Muscle layer of colon (tissue), 2 donors: ENCODE results near the gene C17orf75.
A peak's percentile ranks its signal among the peaks of the same experiment; 100 is the strongest.
"Not testable (repeated sequence)": the region's sequence is repeated elsewhere in the genome, so short reads cannot be mapped to it uniquely, and the experiment has no call there.

Experiments
- H3K27ac ChIP-seq: one replicate; pipeline ENCODE4 v1.7.0; 2013; ENCODE audit warnings: low read depth, mild to moderate bottlenecking, low read length, moderate library complexity
- H3K27me3 ChIP-seq, 2 donors: one replicate each; pipeline ENCODE4 v1.7.0; 2013; ENCODE audit warnings: low read length in 2 of 2, mild to moderate bottlenecking in 2 of 2; ENCODE audit not compliant: insufficient read depth in 2 of 2, control insufficient read depth in 1 of 2
- H3K36me3 ChIP-seq: one replicate; pipeline ENCODE4 v1.7.0; 2013; ENCODE audit warnings: mild to moderate bottlenecking, low read length; ENCODE audit not compliant: insufficient read depth
- H3K4me1 ChIP-seq: one replicate; pipeline ENCODE4 v1.7.0; 2013; ENCODE audit warnings: mild to moderate bottlenecking, low read length; ENCODE audit not compliant: insufficient read depth
- H3K4me3 ChIP-seq, 2 donors: one replicate each; pipeline ENCODE4 v1.7.0; 2013; ENCODE audit warnings: low read length in 2 of 2, low read depth in 1 of 2, mild to moderate bottlenecking in 1 of 2, moderate library complexity in 1 of 2
- H3K9ac ChIP-seq: one replicate; pipeline ENCODE4 v1.7.0; 2013; ENCODE audit warnings: low read length
- H3K9me3 ChIP-seq: one replicate; pipeline ENCODE4 v1.7.0; 2013; ENCODE audit warnings: mild to moderate bottlenecking, low read length
- donor health status: abdominal sarcoma.
- donor health status: Adenocarcinoma of cecum.

Gene C17orf75

DNA sequence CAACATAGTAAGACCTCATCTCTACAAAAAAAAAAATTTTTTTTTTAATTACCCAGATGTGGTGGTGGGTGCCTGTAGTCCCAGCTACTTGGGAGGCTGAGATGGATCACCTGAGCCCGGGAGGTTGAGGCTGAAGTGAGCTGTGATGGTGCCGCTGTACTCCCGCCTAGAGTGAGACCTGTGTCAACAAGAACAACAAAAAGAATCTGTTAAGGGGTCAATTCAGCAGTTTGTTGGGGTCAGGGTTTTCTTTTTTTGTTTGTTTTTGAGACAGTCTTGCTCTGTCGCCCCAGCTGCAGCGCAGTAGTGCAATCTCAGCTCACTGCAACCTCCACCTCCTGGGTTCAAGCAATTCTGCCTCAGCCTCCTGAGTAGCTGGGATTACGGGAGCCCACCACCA, 21.9 kb downstream of the C17orf75 start:
- not testable (repeated sequence) for H3K27me3 ChIP-seq, H3K9me3 ChIP-seq, H3K9ac ChIP-seq, H3K4me1 ChIP-seq, H3K27ac ChIP-seq, H3K4me3 ChIP-seq, H3K36me3 ChIP-seq

DNA sequence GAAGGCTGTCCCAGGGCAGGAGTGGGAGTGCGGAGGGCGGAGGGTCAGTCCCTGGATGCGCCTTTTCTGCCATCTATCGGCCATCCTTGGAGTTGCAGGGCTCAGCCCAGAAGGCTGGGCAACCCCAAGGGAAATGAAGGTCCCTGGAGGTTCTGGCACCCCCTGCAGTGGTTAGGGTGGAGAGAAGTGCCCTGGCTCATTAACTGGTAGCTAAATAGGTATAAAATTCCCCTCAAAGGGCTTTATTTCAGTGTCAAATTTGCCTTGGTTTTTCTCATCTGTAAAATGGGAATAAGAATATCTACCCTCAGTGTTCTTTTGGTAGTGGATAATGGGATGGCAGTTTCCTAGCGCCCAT, 22.4 kb downstream of the C17orf75 start:
- H3K27ac ChIP-seq = no peak overlapping the region
- no peak overlapping the region for H3K4me3 ChIP-seq
- no peaks in the 10 kb centered on the region for H3K27me3 ChIP-seq
- no peaks in the 10 kb centered on the region for H3K36me3 ChIP-seq
- H3K9ac ChIP-seq = no peak overlapping the region
- H3K4me1 ChIP-seq = no peaks in the 10 kb centered on the region
- no peaks in the 10 kb centered on the region for H3K9me3 ChIP-seq

DNA sequence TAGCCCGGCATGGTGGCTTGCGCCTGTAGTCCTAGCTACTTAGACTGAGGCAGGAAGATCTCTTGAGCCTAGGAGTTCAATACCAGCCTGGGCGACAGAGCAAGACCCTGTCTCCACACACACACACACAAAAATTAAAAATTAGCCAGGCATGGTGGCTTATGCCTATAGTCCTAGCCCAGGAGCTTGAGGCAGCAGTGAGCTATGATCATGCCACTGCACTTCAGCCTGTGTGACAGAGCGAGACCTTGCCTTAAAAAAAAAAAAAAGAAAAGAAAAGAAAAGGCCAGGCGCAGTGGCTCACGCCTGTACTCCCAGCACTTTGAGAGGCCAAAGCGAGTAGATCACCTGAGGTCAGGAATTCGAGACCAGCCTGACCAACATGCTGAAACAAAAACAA, 23.9 kb downstream of the C17orf75 start:
- no peaks in the 10 kb centered on the region for H3K4me1 ChIP-seq
- no peak overlapping the region for H3K27ac ChIP-seq
- no peaks in the 10 kb centered on the region for H3K9me3 ChIP-seq
- no peak overlapping the region for H3K9ac ChIP-seq
- no peaks in the 10 kb centered on the region for H3K36me3 ChIP-seq
- H3K4me3 ChIP-seq = no peak overlapping the region
- no peaks in the 10 kb centered on the region for H3K27me3 ChIP-seq

DNA sequence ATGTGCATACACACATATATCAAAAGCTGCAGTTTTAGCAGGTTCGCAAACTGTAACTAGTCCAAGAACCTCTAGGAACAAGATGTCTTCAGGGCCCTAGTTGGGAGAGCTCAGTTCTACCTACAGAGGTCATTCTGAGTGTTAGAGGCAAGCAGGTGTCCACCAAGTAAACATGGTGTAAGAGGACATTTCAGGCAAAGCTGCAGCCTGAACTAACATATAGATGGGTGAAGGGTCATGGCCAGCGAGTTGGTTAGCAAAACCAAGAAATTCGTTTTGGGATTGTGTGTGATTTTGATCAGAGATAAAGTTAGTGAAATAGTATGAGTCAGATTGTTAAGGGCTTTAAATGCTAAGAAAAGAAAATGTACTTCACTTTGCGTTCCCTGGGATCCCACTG, 24.6 kb downstream of the C17orf75 start:
- Histone ChIP-seq H3K27me3 (no peaks in the 10 kb centered on the region), H3K4me1 (no peaks in the 10 kb centered on the region)

DNA sequence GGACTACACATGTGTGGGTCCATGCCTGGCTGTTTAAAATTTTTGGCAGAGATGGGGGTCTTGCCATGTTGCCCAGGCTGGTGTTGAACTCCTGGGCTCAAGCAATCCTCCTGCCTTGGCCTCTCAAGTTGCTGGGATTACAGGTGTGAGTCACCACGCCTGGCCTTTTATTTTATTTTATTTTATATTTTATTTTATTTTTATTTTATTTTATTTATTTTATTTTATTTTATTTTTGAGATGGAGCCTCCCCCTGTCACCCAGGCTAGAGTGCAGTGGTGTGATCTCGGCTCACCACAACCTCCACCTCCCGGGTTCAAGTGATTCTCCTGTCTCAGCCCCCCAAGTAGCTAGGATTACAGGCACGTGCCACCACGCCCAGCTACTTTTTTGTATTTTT, 25.3 kb downstream of the C17orf75 start:
- not testable (repeated sequence) for H3K9ac ChIP-seq, H3K27ac ChIP-seq, H3K9me3 ChIP-seq, H3K27me3 ChIP-seq, H3K4me1 ChIP-seq, H3K36me3 ChIP-seq, H3K4me3 ChIP-seq

More for the DNA sequence above, 24.6 kb downstream of the C17orf75 start:
- H3K36me3 ChIP-seq = no peaks in the 10 kb centered on the region
- H3K27ac ChIP-seq = no peak overlapping the region
- no peaks in the 10 kb centered on the region for H3K9me3 ChIP-seq
- no peak overlapping the region for H3K9ac ChIP-seq
- no peak overlapping the region for H3K4me3 ChIP-seq

DNA sequence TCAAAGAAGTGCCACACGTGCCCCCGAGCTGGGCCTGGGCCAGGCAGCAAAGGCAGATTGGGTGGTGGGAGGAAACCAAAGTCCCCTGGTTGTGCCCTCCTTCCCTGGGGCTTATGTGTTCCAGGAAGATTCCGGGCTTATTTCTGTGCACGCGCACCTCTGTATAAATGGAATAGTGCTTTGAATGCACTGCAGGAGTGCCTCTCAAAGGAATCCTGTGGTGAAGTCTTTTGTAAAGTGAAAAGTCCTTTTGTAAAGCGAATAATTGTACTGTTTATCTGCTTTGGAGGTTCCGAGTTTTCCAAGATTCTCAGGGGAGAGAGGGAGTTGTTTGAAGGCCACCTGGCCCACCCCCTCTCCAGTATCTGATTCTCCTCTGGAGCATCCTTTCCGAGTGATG, 26.8 kb downstream of the C17orf75 start:
- Histone ChIP-seq H3K9ac (no peak overlapping the region), H3K27ac (no peak overlapping the region), H3K4me3 (no peak overlapping the region), H3K27me3 (no peaks in the 10 kb centered on the region), H3K9me3 (no peaks in the 10 kb centered on the region), H3K4me1 (no peaks in the 10 kb centered on the region), H3K36me3 (no peaks in the 10 kb centered on the region)

DNA sequence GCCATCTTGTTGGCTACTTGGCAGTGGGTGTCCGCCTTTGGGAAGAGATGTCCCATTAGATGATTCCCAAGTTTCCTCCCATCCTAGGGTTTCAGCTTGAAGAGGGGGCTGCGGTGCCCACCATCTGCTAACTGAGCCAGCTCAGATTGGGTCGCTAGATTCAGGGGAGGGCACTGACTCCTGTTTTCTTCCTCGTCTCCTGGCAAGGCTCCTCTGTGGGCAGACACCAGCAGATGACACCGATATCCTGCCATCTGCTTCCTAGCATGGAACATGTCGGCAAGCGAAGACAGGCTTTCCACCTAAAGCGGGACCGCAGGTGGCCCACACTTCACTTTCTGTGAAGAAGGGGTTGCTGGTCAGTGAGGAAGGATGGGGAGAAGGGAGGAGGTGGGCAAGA, 27.3 kb downstream of the C17orf75 start:
- H3K4me1 ChIP-seq = no peaks in the 10 kb centered on the region
- no peak overlapping the region for H3K27ac ChIP-seq
- H3K36me3 ChIP-seq = no peaks in the 10 kb centered on the region
- no peak overlapping the region for H3K4me3 ChIP-seq
- H3K27me3 ChIP-seq = no peaks in the 10 kb centered on the region
- H3K9ac ChIP-seq = no peak overlapping the region
- H3K9me3 ChIP-seq = no peaks in the 10 kb centered on the region

DNA sequence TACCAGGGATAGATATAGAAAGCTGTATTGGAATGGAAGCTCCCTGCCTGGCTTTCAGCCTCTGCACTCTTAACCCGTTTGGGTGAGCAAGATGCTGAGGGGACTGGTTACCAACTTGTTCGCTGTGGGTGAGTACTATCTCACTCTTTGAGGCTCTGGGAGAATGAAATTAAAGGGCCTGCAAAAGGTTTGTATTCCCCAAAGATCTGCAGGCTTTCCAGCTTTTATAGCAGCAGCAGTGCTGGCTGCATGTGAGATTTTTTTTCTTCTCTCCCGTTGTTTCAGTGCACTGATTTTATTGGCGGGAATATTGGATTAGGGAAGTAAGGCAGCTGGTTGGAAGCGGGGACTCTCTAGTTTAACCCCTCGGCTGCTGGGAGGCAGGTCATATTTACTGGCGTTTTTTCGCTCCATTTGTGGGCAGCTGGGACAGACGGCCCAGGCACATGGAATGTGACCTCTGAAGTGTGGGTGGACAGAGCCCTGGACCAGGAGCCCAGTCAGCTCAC, 30.9 kb downstream of the C17orf75 start:
- H3K27me3 ChIP-seq = no peaks in the 10 kb centered on the region
- no peaks in the 10 kb centered on the region for H3K36me3 ChIP-seq
- H3K9me3 ChIP-seq = no peaks in the 10 kb centered on the region
- peak overlapping the region; percentile 2 to 35 for H3K4me3 ChIP-seq
- no peak overlapping the region for H3K9ac ChIP-seq
- H3K27ac ChIP-seq = no peak overlapping the region
- H3K4me1 ChIP-seq = no peaks in the 10 kb centered on the region

DNA sequence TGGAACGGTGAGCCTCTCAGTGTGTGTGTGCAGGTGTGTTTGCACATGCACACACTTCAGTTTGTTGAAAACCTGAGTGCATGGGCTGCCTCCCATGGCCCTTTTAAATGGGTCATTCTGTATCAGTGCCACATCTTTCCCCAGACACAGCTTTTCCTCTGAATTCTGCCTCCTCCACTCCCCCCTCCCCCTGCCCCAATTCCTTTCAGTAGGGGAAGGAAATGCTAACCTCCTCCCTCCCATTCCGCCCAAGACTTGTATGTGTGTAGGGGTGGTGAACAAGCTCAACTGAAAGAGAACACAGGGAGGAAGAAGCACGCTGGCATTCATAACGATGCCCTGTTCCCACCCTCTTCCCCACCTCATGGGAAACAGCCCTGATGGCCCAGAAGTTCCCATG, 34.3 kb downstream of the C17orf75 start:
- H3K9me3 ChIP-seq = no peaks in the 10 kb centered on the region
- H3K27me3 ChIP-seq = no peaks in the 10 kb centered on the region
- H3K27ac ChIP-seq = no peak overlapping the region
- H3K4me3 ChIP-seq = no peak overlapping the region
- no peaks in the 10 kb centered on the region for H3K36me3 ChIP-seq
- no peak overlapping the region for H3K9ac ChIP-seq
- H3K4me1 ChIP-seq = no peaks in the 10 kb centered on the region

DNA sequence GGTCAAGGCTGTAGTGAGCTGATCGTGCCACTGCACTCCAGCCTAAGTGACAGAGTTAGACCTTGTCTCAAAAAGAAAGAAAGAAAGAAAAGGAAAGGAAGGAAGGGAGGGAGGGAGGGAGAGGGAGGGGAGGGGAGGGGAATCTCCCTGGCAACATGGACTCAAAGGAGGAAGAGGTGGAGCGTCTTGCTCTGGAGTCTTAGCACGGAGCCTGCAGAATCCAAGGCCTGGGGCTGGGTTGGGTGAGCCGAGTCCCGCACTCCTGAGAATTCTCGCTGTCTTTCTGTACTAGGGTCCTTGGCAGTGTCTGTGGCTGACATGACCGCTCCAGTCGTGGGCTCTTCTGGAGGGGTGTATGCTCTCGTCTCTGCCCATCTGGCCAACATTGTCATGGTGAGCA, 36.9 kb downstream of the C17orf75 start:
- Histone ChIP-seq H3K9me3 (no peaks in the 10 kb centered on the region), H3K4me3 (no peak overlapping the region), H3K27me3 (no peaks in the 10 kb centered on the region), H3K4me1 (no peaks in the 10 kb centered on the region), H3K27ac (no peak overlapping the region), H3K9ac (no peak overlapping the region), H3K36me3 (no peaks in the 10 kb centered on the region)

DNA sequence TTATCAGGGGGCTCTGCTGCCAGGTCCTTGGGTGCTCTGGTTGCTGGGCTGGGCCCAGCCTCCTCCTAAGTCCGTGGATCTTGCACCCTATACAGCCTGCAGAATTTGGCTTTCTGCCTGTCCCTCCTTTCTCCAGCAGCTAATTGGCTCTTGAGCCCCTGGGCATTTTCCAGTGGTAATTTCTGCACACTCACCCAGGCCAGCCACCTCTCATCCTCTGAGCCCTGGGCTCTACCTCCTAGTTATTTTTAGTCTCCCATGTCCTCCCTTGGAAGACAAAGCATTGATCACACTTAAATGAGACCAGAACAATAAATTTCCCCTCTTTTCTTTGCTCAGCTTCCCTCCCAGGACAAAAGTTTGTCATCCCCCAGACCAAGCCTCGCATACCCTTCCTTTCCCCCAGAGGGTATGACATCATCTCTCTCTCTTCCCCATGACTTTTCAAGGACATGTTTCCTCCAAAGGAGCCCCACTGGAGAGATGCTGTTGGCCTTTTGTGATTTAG, 38.1 kb downstream of the C17orf75 start:
- Histone ChIP-seq H3K9ac (no peak overlapping the region), H3K4me3 (no peak overlapping the region), H3K36me3 (no peaks in the 10 kb centered on the region), H3K27me3 (no peaks in the 10 kb centered on the region), H3K4me1 (no peaks in the 10 kb centered on the region), H3K9me3 (no peaks in the 10 kb centered on the region), H3K27ac (no peak overlapping the region)

DNA sequence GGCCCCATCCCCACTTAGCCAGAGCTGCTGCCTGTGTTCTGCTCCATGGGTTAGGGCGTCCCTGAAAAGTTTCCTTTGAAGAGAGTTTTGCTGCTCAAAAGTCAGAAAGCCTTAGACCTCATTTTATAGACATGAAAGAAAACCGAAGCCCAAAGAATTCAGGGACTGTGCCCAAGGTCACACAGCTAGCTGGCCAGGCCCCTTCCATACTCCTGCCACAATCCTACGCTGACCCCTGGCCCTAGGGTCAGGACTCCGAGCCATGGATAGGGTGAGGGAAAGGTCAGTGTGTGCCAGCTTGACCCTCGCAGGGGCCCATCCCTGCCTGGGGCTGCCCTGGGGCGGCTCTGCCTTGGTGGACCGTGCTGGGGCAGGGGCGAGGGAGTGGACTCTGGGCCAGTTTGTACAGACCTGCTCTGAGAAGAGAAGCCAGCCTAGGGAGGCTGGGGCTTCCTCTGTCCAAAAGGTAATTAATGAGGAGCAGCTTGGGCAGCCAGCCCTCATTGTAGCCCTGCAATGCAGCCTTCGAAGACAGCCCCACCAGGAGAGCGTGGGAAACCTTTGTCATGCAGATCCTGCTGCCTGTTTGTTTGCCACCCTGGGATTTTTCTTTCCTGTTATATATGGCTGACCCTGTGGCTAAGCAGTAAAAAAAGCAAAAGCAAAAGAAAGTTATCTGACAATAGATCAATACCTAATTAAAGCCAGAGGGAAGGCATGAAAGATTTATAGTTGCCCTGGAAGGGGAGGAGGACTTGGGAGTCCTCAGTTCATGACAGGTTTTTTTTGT, 38.9 kb downstream of the C17orf75 start:
- no peak overlapping the region for H3K4me3 ChIP-seq
- no peak overlapping the region for H3K9ac ChIP-seq
- no peaks in the 10 kb centered on the region for H3K27me3 ChIP-seq
- H3K9me3 ChIP-seq = no peaks in the 10 kb centered on the region
- H3K36me3 ChIP-seq = no peaks in the 10 kb centered on the region
- H3K27ac ChIP-seq = no peak overlapping the region
- no peaks in the 10 kb centered on the region for H3K4me1 ChIP-seq
